Naive B cell (primary cell): Measurements from ENCODE around the gene PRTN3. TPM values are rescaled to one million over a fixed set of nuclear protein-coding genes. Genes with fewer than 3 reads are reported as not detected.
A peak's percentile ranks its signal among the peaks of the same experiment; 100 is the strongest.
"Not testable (repeated sequence)": the region's sequence is repeated elsewhere in the genome, so short reads cannot be mapped to it uniquely, and the experiment has no call there.

Source experiments
- ATAC-seq, 2 donors: fragments of 150-1000 bp; cut with Tn5 transposase; 2 replicates each; pipeline ENCODE4 v1.10.0; 2021; ENCODE audit warnings: low read depth in 2 of 2, mild to moderate bottlenecking in 2 of 2, moderate library complexity in 2 of 2
- DNase-seq: peaks from one replicate; pipeline ENCODE4 v3.0.0; 2022
- H3K27ac Mint-ChIP-seq, 6 donors: one replicate each; pipeline ENCODE4 v1.8.0; 2020 to 2022; ENCODE audit warnings: mild to moderate bottlenecking in 6 of 6, mixed read lengths in 6 of 6, moderate library complexity in 5 of 6, inconsistent platforms in 2 of 6
- H3K27me3 Mint-ChIP-seq, 3 donors: one replicate each; pipeline ENCODE4 v1.8.0; 2021 to 2022; ENCODE audit warnings: mixed read lengths in 3 of 3, mild to moderate bottlenecking in 1 of 3
- H3K36me3 Mint-ChIP-seq, 2 donors: one replicate each; pipeline ENCODE4 v1.8.0; 2020 to 2022; ENCODE audit warnings: mixed read lengths in 2 of 2, inconsistent platforms in 1 of 2, mild to moderate bottlenecking in 1 of 2
- H3K4me1 Mint-ChIP-seq, 3 donors: one replicate each; pipeline ENCODE4 v1.8.0; 2020 to 2022; ENCODE audit warnings: mixed read lengths in 3 of 3, inconsistent platforms in 1 of 3, mild to moderate bottlenecking in 1 of 3, moderate library complexity in 1 of 3
- H3K4me3 Mint-ChIP-seq, 8 donors: one replicate each; pipeline ENCODE4 v1.8.0; 2020 to 2022; ENCODE audit warnings: mild to moderate bottlenecking in 8 of 8, mixed read lengths in 8 of 8, moderate library complexity in 8 of 8, inconsistent platforms in 2 of 8
- H3K9me3 Mint-ChIP-seq, 7 donors: one replicate each; pipeline ENCODE4 v1.8.0; 2020 to 2022; ENCODE audit warnings: mixed read lengths in 7 of 7, mild to moderate bottlenecking in 5 of 7, inconsistent platforms in 2 of 7, moderate library complexity in 1 of 7
- polyA plus RNA-seq, 6 donors: library from polyadenylated mRNA; unstranded; fragments of 300-500 nt; fragmentation: Illumina TruSeq; gene quantifications; one replicate each; pipeline ENCODE4 v1.2.3, GENCODE V29; 2021; ENCODE audit warnings: low read depth in 6 of 6

The PRTN3 gene
- polyA plus RNA-seq, 6 donors from 2014 or later, result not detected

- no peaks in the 10 kb centered on the region for H3K9me3 Mint-ChIP-seq
- peak overlapping the region; percentile 38 to 99 (median 82) for H3K27ac Mint-ChIP-seq
- H3K36me3 Mint-ChIP-seq, result peaks cover 0 to 15% of the 10 kb centered on the region in 2 donors
Observed at GRCh38 chr19:871446-872265, 30.9 kb downstream of the PRTN3 start.

GRCh38 chr19:872266-872951, 31.6 kb downstream of the PRTN3 start:
- H3K4me3 Mint-ChIP-seq, result peak overlapping the region in 6 of 8 donors; percentile 44 to 79 (median 75)
- H3K27ac Mint-ChIP-seq, result peak overlapping the region in 5 of 6 donors; percentile 82 to 95 (median 90)
- H3K9me3 Mint-ChIP-seq, result no peaks in the 10 kb centered on the region
- H3K36me3 Mint-ChIP-seq, result peaks cover 0 to 12% of the 10 kb centered on the region in 2 donors
- ATAC-seq, result peak; percentile 75 to 76
- H3K27me3 Mint-ChIP-seq, result no peaks in the 10 kb centered on the region
- no peak for DNase-seq
- peaks cover 2 to 13% (median 13%) of the 10 kb centered on the region in 3 donors for H3K4me1 Mint-ChIP-seq

More at GRCh38 chr19:871446-872265, 30.9 kb downstream of the PRTN3 start:
- DNase-seq (no peak), ATAC-seq (no peak)
- H3K4me1 Mint-ChIP-seq, result peaks cover 4 to 16% (median 13%) of the 10 kb centered on the region in 3 donors
- peak overlapping the region in 4 of 8 donors; percentile 45 to 79 (median 66) for H3K4me3 Mint-ChIP-seq
- H3K27me3 Mint-ChIP-seq, result no peaks in the 10 kb centered on the region

- no peak for DNase-seq
Observed at GRCh38 chr19:873084-873483, 32.3 kb downstream of the PRTN3 start.

GRCh38 chr19:873561-874041, 32.8 kb downstream of the PRTN3 start:
- H3K36me3 Mint-ChIP-seq, result peaks cover 0 to 9% of the 10 kb centered on the region in 2 donors
- no peaks in the 10 kb centered on the region for H3K9me3 Mint-ChIP-seq
- DNase-seq, result no peak
- no peak overlapping the region for H3K4me3 Mint-ChIP-seq
- ATAC-seq, result no peak
- H3K27me3 Mint-ChIP-seq, result no peaks in the 10 kb centered on the region
- no peak overlapping the region for H3K27ac Mint-ChIP-seq
- H3K4me1 Mint-ChIP-seq, result peaks cover 0 to 13% (median 9%) of the 10 kb centered on the region in 3 donors

More at GRCh38 chr19:873084-873483, 32.3 kb downstream of the PRTN3 start:
- H3K4me3 Mint-ChIP-seq, result peak overlapping the region in 5 of 8 donors; percentile 49 to 74 (median 59)
- peak overlapping the region in 1 of 6 donors; percentile 82 for H3K27ac Mint-ChIP-seq
- H3K4me1 Mint-ChIP-seq, result peaks cover 0 to 13% (median 9%) of the 10 kb centered on the region in 3 donors
- peak; percentile 79 to 85 for ATAC-seq
- H3K27me3 Mint-ChIP-seq, result no peaks in the 10 kb centered on the region
- no peaks in the 10 kb centered on the region for H3K9me3 Mint-ChIP-seq
- peaks cover 0 to 9% of the 10 kb centered on the region in 2 donors for H3K36me3 Mint-ChIP-seq

GRCh38 chr19:875265-875879, 34.6 kb downstream of the PRTN3 start:
- H3K9me3 Mint-ChIP-seq, result no peaks in the 10 kb centered on the region

GRCh38 chr19:876089-876488, 35.3 kb downstream of the PRTN3 start:
- H3K4me3 Mint-ChIP-seq, result no peak overlapping the region
- no peaks in the 10 kb centered on the region for H3K36me3 Mint-ChIP-seq
- H3K27me3 Mint-ChIP-seq, result no peaks in the 10 kb centered on the region
- ATAC-seq (no peak), DNase-seq (no peak)
- H3K4me1 Mint-ChIP-seq, result peaks cover 8 to 14% (median 10%) of the 10 kb centered on the region in 3 donors
- peak overlapping the region in 2 of 6 donors; percentile 16 to 71 for H3K27ac Mint-ChIP-seq
- H3K9me3 Mint-ChIP-seq, result no peaks in the 10 kb centered on the region

More at GRCh38 chr19:875265-875879, 34.6 kb downstream of the PRTN3 start:
- Mint-ChIP-seq H3K27me3 (no peaks in the 10 kb centered on the region), H3K36me3 (peaks cover 0 to 4% of the 10 kb centered on the region in 2 donors), H3K4me1 (peaks cover 8 to 14% (median 11%) of the 10 kb centered on the region in 3 donors), H3K4me3 (peak overlapping the region in 1 of 8 donors; percentile 20), H3K27ac (peak overlapping the region in 1 of 6 donors; percentile 49)
- DNase-seq, result no peak
- no peak for ATAC-seq

GRCh38 chr19:876780-877314, 36.0 kb downstream of the PRTN3 start:
- no peak for DNase-seq
- no peaks in the 10 kb centered on the region for H3K27me3 Mint-ChIP-seq
- no peak overlapping the region for H3K4me3 Mint-ChIP-seq
- H3K9me3 Mint-ChIP-seq, result no peaks in the 10 kb centered on the region
- no peaks in the 10 kb centered on the region for H3K36me3 Mint-ChIP-seq
- H3K4me1 Mint-ChIP-seq, result peaks cover 8 to 14% (median 10%) of the 10 kb centered on the region in 3 donors
- ATAC-seq, result no peak
- H3K27ac Mint-ChIP-seq, result no peak overlapping the region

GRCh38 chr19:877992-878660, 37.3 kb downstream of the PRTN3 start:
- not testable (repeated sequence) for ATAC-seq, H3K27ac Mint-ChIP-seq, H3K36me3 Mint-ChIP-seq, H3K27me3 Mint-ChIP-seq, DNase-seq, H3K9me3 Mint-ChIP-seq, H3K4me1 Mint-ChIP-seq, H3K4me3 Mint-ChIP-seq

- DNase-seq, ATAC-seq, H3K9me3 Mint-ChIP-seq, H3K36me3 Mint-ChIP-seq, H3K27me3 Mint-ChIP-seq, H3K4me1 Mint-ChIP-seq, H3K4me3 Mint-ChIP-seq, H3K27ac Mint-ChIP-seq: not testable (repeated sequence)
Observed at GRCh38 chr19:878751-879561, 38.2 kb downstream of the PRTN3 start.

GRCh38 chr19:879711-880438, 39.1 kb downstream of the PRTN3 start:
- Mint-ChIP-seq H3K4me1 (peaks cover 2 to 8% (median 5%) of the 10 kb centered on the region in 3 donors), H3K36me3 (no peaks in the 10 kb centered on the region), H3K9me3 (no peaks in the 10 kb centered on the region), H3K4me3 (no peak overlapping the region), H3K27ac (no peak overlapping the region), H3K27me3 (no peaks in the 10 kb centered on the region)
- no peak for DNase-seq
- ATAC-seq, result no peak

- Mint-ChIP-seq H3K36me3 (no peaks in the 10 kb centered on the region), H3K4me3 (no peak overlapping the region), H3K9me3 (no peaks in the 10 kb centered on the region), H3K27me3 (no peaks in the 10 kb centered on the region), H3K4me1 (peaks cover 0 to 8% (median 5%) of the 10 kb centered on the region in 3 donors), H3K27ac (peak overlapping the region in 1 of 6 donors; percentile 36)
- DNase-seq, result no peak
- no peak for ATAC-seq
Observed at GRCh38 chr19:881385-882071, 40.7 kb downstream of the PRTN3 start.
